ENCODE measurements around the gene HES4.
"Not testable (repeated sequence)": the region's sequence is repeated elsewhere in the genome, so short reads cannot be mapped to it uniquely, and the experiment has no call there.

The HES4 gene

GRCh38 chr1:982765-983436 is 17.0 kb downstream of the HES4 start:
- Histone ChIP-seq H3K36me3 (ENCODE audit: control insufficient read depth, insufficient read depth, low read length) (no peaks in the 10 kb centered on the region), H3K4me3 (ENCODE audit: extremely low read depth, insufficient read depth, low read length, poor library complexity, severe bottlenecking) (no peak overlapping the region), H3K27ac (ENCODE audit: low read depth, low read length, severe bottlenecking) (no peak overlapping the region), H3K9me3 (ENCODE audit: control insufficient read depth, low read length) (no peaks in the 10 kb centered on the region), H3K4me1 (ENCODE audit: control insufficient read depth, insufficient read depth, low read length, poor library complexity, severe bottlenecking) (no peaks in the 10 kb centered on the region)
- WGBS, 2 experiments (ENCODE audit: insufficient coverage in 2 of 2): 87% methylated on average over 40 to 41 of the region's 43 CpGs

GRCh38 chr1:981955-982558 is 17.8 kb downstream of the HES4 start, which contains the start of gene PERM1:
Gene PERM1, minus strand, starts transcription at chr1:982093. Its CDS starts 1,064 bp downstream, at chr1:981029.
- no peaks in the 10 kb centered on the region for H3K4me1 ChIP-seq (ENCODE audit: control insufficient read depth, insufficient read depth, low read length, poor library complexity, severe bottlenecking)
- no peaks in the 10 kb centered on the region for H3K9me3 ChIP-seq (ENCODE audit: control insufficient read depth, low read length)
- no peak within 1 kb of the TSS for H3K27ac ChIP-seq (ENCODE audit: low read depth, low read length, severe bottlenecking)
- 78 to 79% methylated on average over 25 to 28 of the region's 28 CpGs for WGBS, 2 experiments (ENCODE audit: insufficient coverage in 2 of 2)
- H3K36me3 ChIP-seq (ENCODE audit: control insufficient read depth, insufficient read depth, low read length): no peaks in the 10 kb centered on the region
- no peak within 1 kb of the TSS for H3K4me3 ChIP-seq (ENCODE audit: extremely low read depth, insufficient read depth, low read length, poor library complexity, severe bottlenecking)

- Histone ChIP-seq H3K9me3 (ENCODE audit: control insufficient read depth, low read length) (no peaks in the 10 kb centered on the region), H3K27ac (ENCODE audit: low read depth, low read length, severe bottlenecking) (no peak overlapping the region), H3K36me3 (ENCODE audit: control insufficient read depth, insufficient read depth, low read length) (no peaks in the 10 kb centered on the region), H3K4me1 (ENCODE audit: control insufficient read depth, insufficient read depth, low read length, poor library complexity, severe bottlenecking) (no peaks in the 10 kb centered on the region), H3K4me3 (ENCODE audit: extremely low read depth, insufficient read depth, low read length, poor library complexity, severe bottlenecking) (no peak overlapping the region)
- 81% methylated on average over 10 to 21 of the region's 21 CpGs for WGBS, 2 experiments (ENCODE audit: insufficient coverage in 2 of 2)
Observed at GRCh38 chr1:981491-981954, 18.4 kb downstream of the HES4 start.

- no peaks in the 10 kb centered on the region for H3K36me3 ChIP-seq (ENCODE audit: control insufficient read depth, insufficient read depth, low read length)
- WGBS, 2 experiments (ENCODE audit: insufficient coverage in 2 of 2): 86 to 92% methylated on average over 31 to 34 of the region's 35 CpGs
- H3K27ac ChIP-seq (ENCODE audit: low read depth, low read length, severe bottlenecking): no peak overlapping the region
Observed at GRCh38 chr1:980602-981395, 19.1 kb downstream of the HES4 start.

GRCh38 chr1:980137-980571 is 19.7 kb downstream of the HES4 start:
- WGBS, 2 experiments (ENCODE audit: insufficient coverage in 2 of 2): 83 to 88% methylated on average over 11 to 13 of the region's 13 CpGs
- H3K9me3 ChIP-seq (ENCODE audit: control insufficient read depth, low read length): no peaks in the 10 kb centered on the region
- no peaks in the 10 kb centered on the region for H3K4me1 ChIP-seq (ENCODE audit: control insufficient read depth, insufficient read depth, low read length, poor library complexity, severe bottlenecking)

More at GRCh38 chr1:980602-981395, 19.1 kb downstream of the HES4 start:
- H3K4me3 ChIP-seq (ENCODE audit: extremely low read depth, insufficient read depth, low read length, poor library complexity, severe bottlenecking): no peak overlapping the region
- no peaks in the 10 kb centered on the region for H3K4me1 ChIP-seq (ENCODE audit: control insufficient read depth, insufficient read depth, low read length, poor library complexity, severe bottlenecking)
- H3K9me3 ChIP-seq (ENCODE audit: control insufficient read depth, low read length): no peaks in the 10 kb centered on the region

GRCh38 chr1:979744-980072 is 20.2 kb downstream of the HES4 start:
- no peaks in the 10 kb centered on the region for H3K36me3 ChIP-seq (ENCODE audit: control insufficient read depth, insufficient read depth, low read length)
- no peaks in the 10 kb centered on the region for H3K9me3 ChIP-seq (ENCODE audit: control insufficient read depth, low read length)
- WGBS, 2 experiments (ENCODE audit: insufficient coverage in 2 of 2): 91 to 98% methylated on average over 9 of the region's 9 CpGs
- H3K4me1 ChIP-seq (ENCODE audit: control insufficient read depth, insufficient read depth, low read length, poor library complexity, severe bottlenecking): no peaks in the 10 kb centered on the region
- no peak overlapping the region for H3K27ac ChIP-seq (ENCODE audit: low read depth, low read length, severe bottlenecking)
- H3K4me3 ChIP-seq (ENCODE audit: extremely low read depth, insufficient read depth, low read length, poor library complexity, severe bottlenecking): no peak overlapping the region

More at GRCh38 chr1:980137-980571, 19.7 kb downstream of the HES4 start:
- Histone ChIP-seq H3K4me3 (ENCODE audit: extremely low read depth, insufficient read depth, low read length, poor library complexity, severe bottlenecking) (no peak overlapping the region), H3K27ac (ENCODE audit: low read depth, low read length, severe bottlenecking) (no peak overlapping the region), H3K36me3 (ENCODE audit: control insufficient read depth, insufficient read depth, low read length) (no peaks in the 10 kb centered on the region)

GRCh38 chr1:978835-979743 is 20.8 kb downstream of the HES4 start:
- WGBS, 2 experiments (ENCODE audit: insufficient coverage in 2 of 2): 89 to 90% methylated on average over 54 to 59 of the region's 60 CpGs
- no peaks in the 10 kb centered on the region for H3K4me1 ChIP-seq (ENCODE audit: control insufficient read depth, insufficient read depth, low read length, poor library complexity, severe bottlenecking)

GRCh38 chr1:978069-978834 is 21.6 kb downstream of the HES4 start:
- 86 to 91% methylated on average over 35 to 41 of the region's 44 CpGs for WGBS, 2 experiments (ENCODE audit: insufficient coverage in 2 of 2)

More at GRCh38 chr1:978835-979743, 20.8 kb downstream of the HES4 start:
- Histone ChIP-seq H3K27ac (ENCODE audit: low read depth, low read length, severe bottlenecking) (no peak overlapping the region), H3K9me3 (ENCODE audit: control insufficient read depth, low read length) (no peaks in the 10 kb centered on the region), H3K36me3 (ENCODE audit: control insufficient read depth, insufficient read depth, low read length) (no peaks in the 10 kb centered on the region), H3K4me3 (ENCODE audit: extremely low read depth, insufficient read depth, low read length, poor library complexity, severe bottlenecking) (no peak overlapping the region)

GRCh38 chr1:976791-977190 is 23.1 kb downstream of the HES4 start:
- H3K27ac ChIP-seq (ENCODE audit: low read depth, low read length, severe bottlenecking); H3K4me1 ChIP-seq (ENCODE audit: control insufficient read depth, insufficient read depth, low read length, poor library complexity, severe bottlenecking); H3K36me3 ChIP-seq (ENCODE audit: control insufficient read depth, insufficient read depth, low read length); H3K9me3 ChIP-seq (ENCODE audit: control insufficient read depth, low read length); H3K4me3 ChIP-seq (ENCODE audit: extremely low read depth, insufficient read depth, low read length, poor library complexity, severe bottlenecking): not testable (repeated sequence)
- no CpG with 5 or more reads among the region's 39 CpGs for WGBS, 2 experiments (ENCODE audit: insufficient coverage in 2 of 2)

More at GRCh38 chr1:978069-978834, 21.6 kb downstream of the HES4 start:
- H3K36me3 ChIP-seq (ENCODE audit: control insufficient read depth, insufficient read depth, low read length): no peaks in the 10 kb centered on the region
- H3K4me3 ChIP-seq (ENCODE audit: extremely low read depth, insufficient read depth, low read length, poor library complexity, severe bottlenecking): no peak overlapping the region
- H3K27ac ChIP-seq (ENCODE audit: low read depth, low read length, severe bottlenecking): no peak overlapping the region
- H3K9me3 ChIP-seq (ENCODE audit: control insufficient read depth, low read length): no peaks in the 10 kb centered on the region
- H3K4me1 ChIP-seq (ENCODE audit: control insufficient read depth, insufficient read depth, low read length, poor library complexity, severe bottlenecking): no peaks in the 10 kb centered on the region
